Stimulated activated naive CD8-positive, alpha-beta T cell treated with anti-CD3 and anti-CD28 coated beads, Interleukin-15, amount 100 ng/mL, for 72 hours (primary cell): ENCODE measurements around the gene RPSA.

ENCODE experiments used
- ATAC-seq: fragments of 150-1000 bp; cut with Tn5 transposase; 2 replicates; pipeline ENCODE4 v1.10.0; 2021; ENCODE audit warnings: mild to moderate bottlenecking, moderate library complexity
- DNase-seq, 2 donors: peaks; one replicate each; pipeline ENCODE4 v3.0.0; 2021 to 2022
- H3K27ac Mint-ChIP-seq, 2 donors: one replicate each; pipeline ENCODE4 v1.8.0; 2022; ENCODE audit warnings: mild to moderate bottlenecking in 2 of 2, mixed read lengths in 2 of 2, moderate library complexity in 2 of 2
- H3K27me3 Mint-ChIP-seq: one replicate; pipeline ENCODE4 v1.8.0; 2022; ENCODE audit warnings: mixed read lengths
- H3K4me1 Mint-ChIP-seq: one replicate; pipeline ENCODE4 v1.8.0; 2022; ENCODE audit warnings: mild to moderate bottlenecking, mixed read lengths
- H3K4me3 Mint-ChIP-seq, 2 donors: one replicate each; pipeline ENCODE4 v1.8.0; 2022; ENCODE audit warnings: mild to moderate bottlenecking in 2 of 2, mixed read lengths in 2 of 2, moderate library complexity in 1 of 2
- H3K9me3 Mint-ChIP-seq, 2 donors: one replicate each; pipeline ENCODE4 v1.8.0; 2022; ENCODE audit warnings: mixed read lengths in 2 of 2

Gene RPSA

DNA sequence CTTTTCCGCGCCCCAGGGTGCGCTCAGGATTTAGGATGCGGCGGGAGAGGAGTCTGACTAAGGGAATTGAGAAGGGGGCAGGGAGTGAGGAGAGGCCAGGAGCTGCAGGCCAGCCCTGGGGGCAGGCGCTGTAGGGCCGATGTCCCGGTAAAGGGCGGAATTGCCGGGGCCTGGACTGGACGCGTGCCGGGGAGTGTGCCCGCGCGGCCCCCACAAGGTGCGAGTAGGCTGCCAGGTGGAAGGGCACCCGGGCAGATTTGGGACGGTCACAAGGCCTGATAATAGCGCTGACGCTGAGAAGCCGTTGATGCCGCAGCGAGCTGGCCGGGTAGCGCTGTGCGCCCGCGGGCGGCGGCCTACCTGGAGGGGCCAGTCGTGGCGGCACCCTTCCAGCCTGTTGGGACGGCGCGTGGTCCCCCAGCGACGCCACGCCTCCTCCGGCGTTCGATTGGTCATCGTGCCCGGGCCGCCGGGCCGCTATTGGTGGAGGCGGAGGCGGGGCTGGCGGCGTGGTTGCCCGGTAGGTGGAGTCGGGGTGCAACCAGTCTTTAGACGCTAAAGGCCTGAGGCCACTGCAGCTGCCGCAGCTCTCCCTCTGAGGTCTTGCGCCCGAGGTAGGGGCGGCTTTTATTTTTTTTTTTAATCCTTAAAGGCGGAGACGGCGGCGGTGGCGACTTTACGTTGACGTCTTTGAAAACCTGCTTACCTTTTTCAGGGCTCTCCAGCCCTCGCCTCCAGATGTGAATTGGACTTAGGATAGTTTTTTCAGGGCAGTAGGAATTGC is 22.4 kb upstream of the RPSA start:
- ATAC-seq (peak; percentile 84), DNase-seq (peak; percentile 96)
- Mint-ChIP-seq H3K4me1 (peaks cover 46% of the 10 kb centered on the region), H3K27ac (peak overlapping the region; percentile 99), H3K4me3 (peak overlapping the region; percentile 90 to 99), H3K9me3 (no peaks in the 10 kb centered on the region), H3K27me3 (no peaks in the 10 kb centered on the region)

- H3K9me3 Mint-ChIP-seq: no peaks in the 10 kb centered on the region
- H3K4me1 Mint-ChIP-seq: peaks cover 52% of the 10 kb centered on the region
- peak overlapping the region in 1 of 2 donors; percentile 6 for H3K27ac Mint-ChIP-seq
- DNase-seq (no peak), ATAC-seq (no peak)
- H3K4me3 Mint-ChIP-seq: peak overlapping the region; percentile 90 to 99
- H3K27me3 Mint-ChIP-seq: no peaks in the 10 kb centered on the region
Measured at GRCh38 chr3:39384665-39385000, 21.9 kb upstream of the RPSA start.

DNA sequence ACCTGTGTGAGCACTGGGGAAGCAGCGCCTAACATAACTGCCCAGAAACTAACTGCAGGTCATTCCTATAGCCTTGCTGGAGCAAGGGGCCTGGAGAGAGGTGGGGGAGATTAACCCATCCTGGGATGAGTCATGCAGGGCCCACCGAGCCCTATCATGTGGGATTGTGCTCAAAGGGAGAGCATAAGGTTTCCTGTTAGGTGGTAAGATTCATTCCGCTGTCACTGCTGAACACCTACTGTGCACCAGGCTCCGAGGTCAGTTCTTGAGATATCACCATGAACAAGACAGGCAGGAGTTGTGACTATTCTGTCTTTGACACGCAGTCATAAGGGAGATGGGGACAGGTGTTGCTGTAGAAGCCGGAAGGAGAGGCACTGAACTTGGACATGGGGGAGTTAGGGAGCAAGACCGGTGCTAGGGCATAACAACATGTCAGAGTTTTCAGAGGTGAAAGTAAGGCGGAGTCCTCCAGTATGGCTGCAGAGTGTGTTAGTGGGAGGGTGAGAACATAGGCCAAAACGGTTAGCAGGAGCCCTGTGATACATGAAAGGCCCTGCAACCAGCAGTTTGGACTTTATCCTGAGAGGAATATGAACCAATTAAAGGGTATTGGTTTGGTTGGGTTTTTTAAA is 20.9 kb upstream of the RPSA start:
- Mint-ChIP-seq H3K4me3 (peak overlapping the region; percentile 90 to 99), H3K4me1 (peaks cover 59% of the 10 kb centered on the region), H3K9me3 (no peaks in the 10 kb centered on the region), H3K27me3 (no peaks in the 10 kb centered on the region), H3K27ac (peak overlapping the region in 1 of 2 donors; percentile 29)
- DNase-seq: no peak
- no peak for ATAC-seq

- DNase-seq (no peak), ATAC-seq (no peak)
- no peaks in the 10 kb centered on the region for H3K9me3 Mint-ChIP-seq
- H3K4me3 Mint-ChIP-seq: peak overlapping the region in 1 of 2 donors; percentile 8
- H3K27ac Mint-ChIP-seq: peak overlapping the region; percentile 5 to 84
- no peaks in the 10 kb centered on the region for H3K27me3 Mint-ChIP-seq
- peaks cover 59% of the 10 kb centered on the region for H3K4me1 Mint-ChIP-seq
Measured at GRCh38 chr3:39386318-39386717, 20.2 kb upstream of the RPSA start.

GRCh38 chr3:39387411-39387975 is 19.0 kb upstream of the RPSA start:
- ATAC-seq: no peak
- peaks cover 59% of the 10 kb centered on the region for H3K4me1 Mint-ChIP-seq

DNA sequence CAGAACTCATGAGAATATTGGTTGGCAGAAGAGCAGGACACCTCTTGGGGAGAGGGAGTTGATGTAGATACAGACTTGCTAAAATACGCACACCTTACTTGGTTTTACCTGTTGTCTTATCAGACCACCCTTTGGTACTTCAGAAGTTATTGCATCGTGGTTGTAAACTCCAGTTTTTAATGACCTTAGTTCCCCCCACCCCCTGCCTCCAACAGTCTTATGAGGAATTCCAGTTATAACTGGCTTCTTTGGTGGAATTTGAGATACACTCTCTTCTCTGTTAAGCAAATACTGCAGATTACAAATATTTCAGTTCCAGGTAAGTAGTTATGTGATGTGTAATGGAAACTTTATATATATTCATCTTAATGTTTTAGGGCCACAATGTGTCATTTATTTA is 18.4 kb upstream of the RPSA start:
- H3K27me3 Mint-ChIP-seq: no peaks in the 10 kb centered on the region
- no peak for ATAC-seq
- DNase-seq: no peak
- peak overlapping the region in 1 of 2 donors; percentile 7 for H3K4me3 Mint-ChIP-seq
- H3K27ac Mint-ChIP-seq: peak overlapping the region in 1 of 2 donors; percentile 83
- no peaks in the 10 kb centered on the region for H3K9me3 Mint-ChIP-seq
- H3K4me1 Mint-ChIP-seq: peaks cover 59% of the 10 kb centered on the region

More at GRCh38 chr3:39387411-39387975, 19.0 kb upstream of the RPSA start:
- H3K4me3 Mint-ChIP-seq: peak overlapping the region; percentile 7 to 24
- no peaks in the 10 kb centered on the region for H3K9me3 Mint-ChIP-seq
- no peaks in the 10 kb centered on the region for H3K27me3 Mint-ChIP-seq
- H3K27ac Mint-ChIP-seq: peak overlapping the region; percentile 9 to 83
- no peak for DNase-seq

- DNase-seq (no peak), ATAC-seq (peak; percentile 65)
- H3K27me3 Mint-ChIP-seq: no peaks in the 10 kb centered on the region
- peaks cover 59% of the 10 kb centered on the region for H3K4me1 Mint-ChIP-seq
- H3K4me3 Mint-ChIP-seq: peak overlapping the region; percentile 50 to 65
- no peaks in the 10 kb centered on the region for H3K9me3 Mint-ChIP-seq
- H3K27ac Mint-ChIP-seq: peak overlapping the region; percentile 30 to 74
Measured at GRCh38 chr3:39388741-39389248, 17.7 kb upstream of the RPSA start.

DNA sequence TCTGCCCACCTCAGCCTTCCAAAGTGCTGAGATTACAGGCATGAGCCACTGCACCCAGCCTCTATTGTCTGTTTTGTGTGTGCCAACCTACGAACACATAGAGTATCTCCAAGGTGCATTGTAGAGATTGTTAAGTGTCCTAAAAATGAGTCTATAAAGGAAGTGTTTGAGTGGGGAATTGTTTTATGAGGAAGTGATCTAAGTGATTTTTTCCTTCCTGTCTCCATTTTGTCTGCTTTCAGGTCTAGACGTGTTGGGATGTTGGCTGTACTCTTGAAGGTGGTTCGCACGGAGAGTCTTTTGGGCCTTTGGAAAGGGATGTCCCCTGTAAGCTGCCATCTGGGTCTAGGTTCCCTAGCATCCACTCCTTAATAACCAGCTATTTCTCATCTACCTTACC is 16.3 kb upstream of the RPSA start:
- H3K4me1 Mint-ChIP-seq: peaks cover 50% of the 10 kb centered on the region
- H3K27me3 Mint-ChIP-seq: no peaks in the 10 kb centered on the region
- no peak overlapping the region for H3K4me3 Mint-ChIP-seq
- peak overlapping the region; percentile 12 to 86 for H3K27ac Mint-ChIP-seq
- H3K9me3 Mint-ChIP-seq: no peaks in the 10 kb centered on the region
- ATAC-seq (no peak), DNase-seq (no peak)

DNA sequence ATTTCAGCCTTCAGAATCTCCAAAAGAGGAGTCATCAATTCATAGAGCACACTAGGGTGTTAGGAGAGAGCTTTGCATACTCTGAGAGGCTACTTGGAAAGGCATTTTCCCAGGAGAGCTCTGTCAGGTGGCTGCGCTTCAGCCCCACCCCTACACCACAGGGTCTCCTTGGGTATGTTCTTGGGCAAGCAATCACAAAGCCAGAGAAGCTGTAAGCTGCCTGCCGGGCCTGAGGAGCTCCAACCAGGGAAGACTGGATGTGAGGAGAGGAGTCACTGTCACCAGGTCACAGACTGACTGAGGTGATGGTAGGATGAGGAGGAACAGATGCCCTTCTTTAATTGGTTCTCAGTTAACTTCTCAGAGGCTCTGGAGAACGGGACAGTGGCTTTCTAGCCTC is 9.8 kb upstream of the RPSA start:
- no peak for ATAC-seq

GRCh38 chr3:39398700-39399099 is 7.8 kb upstream of the RPSA start:
- H3K4me1 Mint-ChIP-seq: peaks cover 10% of the 10 kb centered on the region
- H3K27me3 Mint-ChIP-seq: no peaks in the 10 kb centered on the region
- H3K27ac Mint-ChIP-seq: no peak overlapping the region
- H3K9me3 Mint-ChIP-seq: no peaks in the 10 kb centered on the region
- no peak for DNase-seq
- H3K4me3 Mint-ChIP-seq: no peak overlapping the region
- ATAC-seq: peak; percentile 31

More for the DNA sequence above, 9.8 kb upstream of the RPSA start:
- Mint-ChIP-seq H3K9me3 (no peaks in the 10 kb centered on the region), H3K27ac (no peak overlapping the region), H3K4me1 (peaks cover 3% of the 10 kb centered on the region), H3K27me3 (no peaks in the 10 kb centered on the region), H3K4me3 (no peak overlapping the region)
- DNase-seq: no peak

GRCh38 chr3:39401983-39402382 is 4.5 kb upstream of the RPSA start:
- Mint-ChIP-seq H3K4me3 (no peak overlapping the region), H3K27me3 (no peaks in the 10 kb centered on the region), H3K9me3 (no peaks in the 10 kb centered on the region), H3K4me1 (peaks cover 25% of the 10 kb centered on the region), H3K27ac (peak overlapping the region in 1 of 2 donors; percentile 27)
- ATAC-seq (no peak), DNase-seq (no peak)

GRCh38 chr3:39404943-39405686 is 1.4 kb upstream of the RPSA start:
- H3K27me3 Mint-ChIP-seq: no peaks in the 10 kb centered on the region
- H3K27ac Mint-ChIP-seq: no peak overlapping the region
- H3K9me3 Mint-ChIP-seq: no peaks in the 10 kb centered on the region
- peaks cover 52% of the 10 kb centered on the region for H3K4me1 Mint-ChIP-seq
- ATAC-seq (no peak), DNase-seq (no peak)
- H3K4me3 Mint-ChIP-seq: peak overlapping the region in 1 of 2 donors; percentile 94

DNA sequence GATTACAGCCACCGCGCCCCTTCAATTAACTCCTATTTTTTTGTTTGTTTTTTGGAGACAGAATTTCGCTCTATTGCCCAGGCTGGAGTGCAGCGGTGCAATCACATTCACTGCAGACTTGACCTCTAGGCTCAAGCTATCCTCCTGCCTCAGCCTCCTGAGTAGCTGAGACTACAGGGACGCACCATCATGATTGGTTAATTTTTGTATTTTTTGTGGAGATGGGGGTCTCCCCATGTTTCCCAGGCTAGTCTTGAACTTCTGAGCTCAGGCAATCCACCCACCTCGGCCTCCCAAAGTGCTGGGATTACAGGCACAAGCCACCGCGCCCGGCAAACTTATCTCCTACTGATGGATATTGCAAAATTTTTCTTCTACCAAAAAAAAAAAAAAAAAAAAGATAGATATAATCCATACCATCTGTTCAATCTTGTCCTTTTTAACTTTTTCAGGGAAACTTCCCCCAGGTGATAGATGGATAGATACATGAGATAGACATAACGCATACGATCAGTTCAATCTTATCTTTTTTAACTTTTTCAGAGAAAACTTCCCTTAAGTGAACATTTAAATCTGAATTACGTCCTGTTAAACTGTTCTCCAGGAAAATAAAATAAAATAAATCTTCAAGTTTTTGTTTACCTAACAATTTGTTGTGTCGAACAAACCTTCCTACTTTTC is 693 bp upstream of the RPSA start:
- ATAC-seq: no peak
- peaks cover 58% of the 10 kb centered on the region for H3K4me1 Mint-ChIP-seq

DNA sequence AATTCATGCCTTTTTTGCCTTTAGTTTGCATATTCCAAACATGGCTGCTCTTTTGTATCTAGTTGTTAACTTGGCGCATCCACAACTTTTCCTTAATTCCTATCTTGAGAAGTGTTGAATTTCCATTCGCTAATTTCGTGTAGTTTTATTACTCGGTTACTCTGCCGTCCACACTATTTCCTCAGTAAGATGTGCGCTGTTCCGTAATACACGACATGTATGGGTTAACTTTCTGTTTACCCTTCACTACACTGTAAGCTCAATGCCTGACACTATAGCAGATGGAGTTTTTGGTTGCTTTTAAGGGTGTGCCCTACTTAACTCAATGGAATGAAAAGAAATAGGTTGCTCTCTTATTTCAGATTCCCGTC is 724 bp downstream of the RPSA start:
- ATAC-seq (no peak), DNase-seq (no peak)
- H3K9me3 Mint-ChIP-seq: no peaks in the 10 kb centered on the region
- peaks cover 62% of the 10 kb centered on the region for H3K4me1 Mint-ChIP-seq
- peak overlapping the region; percentile 97 to 98 for H3K27ac Mint-ChIP-seq
- H3K27me3 Mint-ChIP-seq: no peaks in the 10 kb centered on the region
- H3K4me3 Mint-ChIP-seq: peak overlapping the region; percentile 91 to 94

More for the DNA sequence above, 693 bp upstream of the RPSA start:
- peak overlapping the region; percentile 91 to 94 for H3K4me3 Mint-ChIP-seq
- no peaks in the 10 kb centered on the region for H3K27me3 Mint-ChIP-seq
- H3K27ac Mint-ChIP-seq: peak overlapping the region; percentile 97 to 99
- no peaks in the 10 kb centered on the region for H3K9me3 Mint-ChIP-seq
- DNase-seq: no peak
